Sigmoid colon (tissue), 4 donors: Measurements from ENCODE around the gene USP30.
"Not testable (repeated sequence)": the region's sequence is repeated elsewhere in the genome, so short reads cannot be mapped to it uniquely, and the experiment has no call there.

Source experiments
- EP300 ChIP-seq, 4 donors: sonication (generic); formaldehyde crosslinking; IDR thresholded peaks; one replicate each; pipeline ENCODE4 v1.6.1; 2017; ENCODE audit warnings: antibody characterized with exemption in 4 of 4
- POLR2AphosphoS5 ChIP-seq, 4 donors: sonication (generic); formaldehyde crosslinking; IDR thresholded peaks; one replicate each; pipeline ENCODE4 v1.6.1; 2017; ENCODE audit warnings: antibody characterized with exemption in 4 of 4
- TF ChIP-seq, protein P1 (sequence below), 4 experiments: fragments of 450-650 bp in 3 of 4; fragments of 200-600 bp in 1 of 4; IDR thresholded peaks; one replicate each; pipeline ENCODE4 v1.5.1; 2016 to 2019; ENCODE audit warnings: antibody characterized with exemption in 4 of 4, mild to moderate bottlenecking in 3 of 4, moderate library complexity in 2 of 4

DNA sequence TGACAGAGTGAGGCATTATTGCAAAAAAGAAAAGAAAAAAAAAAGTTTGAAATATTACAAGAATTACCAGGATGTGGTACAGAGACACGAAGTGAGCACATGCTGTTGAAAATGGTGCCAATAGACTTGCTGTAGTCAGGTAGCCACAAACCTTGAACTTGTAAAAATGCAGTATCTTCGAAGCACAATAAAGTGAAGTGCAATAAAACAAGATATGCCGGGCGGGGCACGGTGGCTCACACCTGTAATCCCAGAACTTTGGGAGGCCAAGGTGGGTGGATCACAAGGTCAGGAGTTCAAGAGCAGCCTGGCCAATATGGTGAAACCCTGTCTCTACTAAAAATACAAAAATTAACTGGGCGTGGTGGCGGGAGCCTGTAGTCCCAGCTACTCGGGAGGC lies 2.6 kb upstream of the USP30 start:
- TF ChIP-seq, protein P1, sequence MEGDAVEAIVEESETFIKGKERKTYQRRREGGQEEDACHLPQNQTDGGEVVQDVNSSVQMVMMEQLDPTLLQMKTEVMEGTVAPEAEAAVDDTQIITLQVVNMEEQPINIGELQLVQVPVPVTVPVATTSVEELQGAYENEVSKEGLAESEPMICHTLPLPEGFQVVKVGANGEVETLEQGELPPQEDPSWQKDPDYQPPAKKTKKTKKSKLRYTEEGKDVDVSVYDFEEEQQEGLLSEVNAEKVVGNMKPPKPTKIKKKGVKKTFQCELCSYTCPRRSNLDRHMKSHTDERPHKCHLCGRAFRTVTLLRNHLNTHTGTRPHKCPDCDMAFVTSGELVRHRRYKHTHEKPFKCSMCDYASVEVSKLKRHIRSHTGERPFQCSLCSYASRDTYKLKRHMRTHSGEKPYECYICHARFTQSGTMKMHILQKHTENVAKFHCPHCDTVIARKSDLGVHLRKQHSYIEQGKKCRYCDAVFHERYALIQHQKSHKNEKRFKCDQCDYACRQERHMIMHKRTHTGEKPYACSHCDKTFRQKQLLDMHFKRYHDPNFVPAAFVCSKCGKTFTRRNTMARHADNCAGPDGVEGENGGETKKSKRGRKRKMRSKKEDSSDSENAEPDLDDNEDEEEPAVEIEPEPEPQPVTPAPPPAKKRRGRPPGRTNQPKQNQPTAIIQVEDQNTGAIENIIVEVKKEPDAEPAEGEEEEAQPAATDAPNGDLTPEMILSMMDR (IDR thresholded peaks at IDR 0.05): not testable (repeated sequence)
- not testable (repeated sequence) for TF ChIP-seq EP300, POLR2AphosphoS5 (IDR thresholded peaks at IDR 0.05)
